Mammary epithelial cell (primary cell): ENCODE measurements around the gene DDHD1.
"Not testable (repeated sequence)": the region's sequence is repeated elsewhere in the genome, so short reads cannot be mapped to it uniquely, and the experiment has no call there.

Source experiments
- CTCF ChIP-seq, 2 donors: IDR thresholded peaks in 1 of 2; conservative IDR thresholded peaks in 1 of 2; 2 replicates each; pipeline ENCODE4 v1.5.1; 2011 to 2012; ENCODE audit warnings: inconsistent platforms in 2 of 2, low read length in 2 of 2, mild to moderate bottlenecking in 2 of 2, control low read depth in 1 of 2, low read depth in 1 of 2; ENCODE audit not compliant: insufficient read depth in 1 of 2; ENCODE audit errors: extremely low read depth in 1 of 2
- EZH2 ChIP-seq: IDR thresholded peaks from 2 replicates; pipeline ENCODE4 v1.6.1; 2012; ENCODE audit warnings: low read length, inconsistent platforms, borderline replicate concordance

GRCh38 chr14:53084954-53085353 is 68.2 kb downstream of the DDHD1 start:
- not testable (repeated sequence) for TF ChIP-seq CTCF (conservative IDR thresholded peaks at IDR 0.05 in 1 of 2, IDR thresholded peaks at IDR 0.05 in 1 of 2; ENCODE audit: extremely low read depth in 1 of 2, insufficient read depth in 1 of 2, low read depth in 1 of 2, low read length in 2 of 2); EZH2
